22Rv1 (cell line): Measurements from ENCODE around the gene PARP8.

ENCODE experiments used
- ZFX ChIP-seq: fragments of 450-650 bp; IDR thresholded peaks from 2 replicates; pipeline ENCODE4 v1.6.1; 2017; ENCODE audit warnings: antibody characterized with exemption, borderline replicate concordance
- TF ChIP-seq, protein P1 (sequence below): fragments of 450-650 bp; IDR thresholded peaks from 2 replicates; pipeline ENCODE4 v1.5.1; 2017; ENCODE audit warnings: mild to moderate bottlenecking

DNA sequence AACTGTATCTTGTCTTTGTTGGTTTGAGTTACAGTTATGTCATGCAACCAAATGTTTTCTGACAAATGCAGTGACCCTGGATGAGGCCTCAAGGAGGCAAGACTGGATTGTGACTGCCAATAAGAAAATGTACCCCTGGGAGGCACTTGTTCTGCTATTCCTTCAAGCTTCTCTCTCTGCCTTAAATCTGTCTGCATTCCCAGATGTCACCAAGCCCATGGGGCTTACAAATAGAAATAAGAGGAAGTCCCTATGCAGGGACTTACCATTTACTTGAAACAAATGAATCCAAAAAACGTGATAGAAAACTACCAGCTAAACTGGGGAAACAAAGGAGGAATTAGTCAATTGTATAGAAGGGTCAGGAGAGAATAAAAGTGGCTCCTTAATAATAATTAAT, 8.2 kb upstream of the PARP8 start:
- TF ChIP-seq, protein P1, sequence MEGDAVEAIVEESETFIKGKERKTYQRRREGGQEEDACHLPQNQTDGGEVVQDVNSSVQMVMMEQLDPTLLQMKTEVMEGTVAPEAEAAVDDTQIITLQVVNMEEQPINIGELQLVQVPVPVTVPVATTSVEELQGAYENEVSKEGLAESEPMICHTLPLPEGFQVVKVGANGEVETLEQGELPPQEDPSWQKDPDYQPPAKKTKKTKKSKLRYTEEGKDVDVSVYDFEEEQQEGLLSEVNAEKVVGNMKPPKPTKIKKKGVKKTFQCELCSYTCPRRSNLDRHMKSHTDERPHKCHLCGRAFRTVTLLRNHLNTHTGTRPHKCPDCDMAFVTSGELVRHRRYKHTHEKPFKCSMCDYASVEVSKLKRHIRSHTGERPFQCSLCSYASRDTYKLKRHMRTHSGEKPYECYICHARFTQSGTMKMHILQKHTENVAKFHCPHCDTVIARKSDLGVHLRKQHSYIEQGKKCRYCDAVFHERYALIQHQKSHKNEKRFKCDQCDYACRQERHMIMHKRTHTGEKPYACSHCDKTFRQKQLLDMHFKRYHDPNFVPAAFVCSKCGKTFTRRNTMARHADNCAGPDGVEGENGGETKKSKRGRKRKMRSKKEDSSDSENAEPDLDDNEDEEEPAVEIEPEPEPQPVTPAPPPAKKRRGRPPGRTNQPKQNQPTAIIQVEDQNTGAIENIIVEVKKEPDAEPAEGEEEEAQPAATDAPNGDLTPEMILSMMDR: no peak
- TF ChIP-seq ZFX: no peak
